ENCODE results near the gene KDELR3. TPM values are rescaled to one million over a fixed set of nuclear protein-coding genes. Genes with fewer than 3 reads are reported as not detected.

KDELR3 gene
- total and polyA plus RNA-seq, 10 of the 15 experiments (the other 5 are each of a cell fraction or from before 2014, with no cell fraction given) = 0.15 to 0.98 (median 0.25) TPM; not detected in 1

GRCh38 chr22:38426628-38427027 is 41.3 kb upstream of the KDELR3 start:
- CTCF ChIA-PET = no interaction called here
- in situ Hi-C loops (cut with MboI) = no loop called here

More at GRCh38 chr22:38426628-38427027, 41.3 kb upstream of the KDELR3 start:
- Histone ChIP-seq H3K9me3 (replicated peaks; ENCODE audit: control insufficient read depth, insufficient read depth, low read length) (no peaks in the 10 kb centered on the region), H4K20me1 (ENCODE audit: control insufficient read depth, insufficient read depth) (no peaks in the 10 kb centered on the region), H2AFZ (ENCODE audit: control insufficient read depth, low read depth, low read length) (no peak overlapping the region), H3K79me2 (ENCODE audit: control insufficient read depth, insufficient read depth, low read length) (no peaks in the 10 kb centered on the region), H3K9ac (ENCODE audit: control insufficient read depth, insufficient read depth, low read length) (no peak overlapping the region), H3K27ac (ENCODE audit: control insufficient read depth, insufficient read depth) (no peak overlapping the region), H3K4me1 (ENCODE audit: control insufficient read depth, insufficient read depth, low read length) (no peaks in the 10 kb centered on the region), H3K27me3 (replicated peaks in 1 of 2; ENCODE audit: control insufficient read depth in 2 of 2, insufficient read depth in 2 of 2, low read length in 1 of 2) (no peaks in the 10 kb centered on the region), H3K36me3 (ENCODE audit: control insufficient read depth in 2 of 2, insufficient read depth in 2 of 2, low read length in 1 of 2) (no peaks in the 10 kb centered on the region), H3K4me2 (ENCODE audit: control insufficient read depth, insufficient read depth) (no peak overlapping the region), H3K4me3 (no peak overlapping the region)
- ChIA-PET RAD21 (ENCODE audit: unreplicated experiment) (no interaction called here), SMC1A (ENCODE audit: uncharacterized antibody, unreplicated experiment) (no interaction called here), POLR2A (no interaction called here)
- ATAC-seq (no peak), DNase-seq (ENCODE audit: low read depth, low spot score) (no peak), FAIRE-seq (no peak)
- intact Hi-C loops (cut with micrococcal nuclease; ENCODE audit: unreplicated experiment) = no loop called here
- TF ChIP-seq SUZ12 (IDR thresholded peaks at IDR 0.05; ENCODE audit: unreplicated experiment) = no peak
- TF ChIP-seq USF1 (IDR thresholded peaks at IDR 0.05; ENCODE audit: borderline replicate concordance, extremely low read length, insufficient read depth, low read depth, low read length) = no peak
- TF ChIP-seq TCF12 (IDR thresholded peaks at IDR 0.05; ENCODE audit: low read depth, low read length) = no peak
- no peak for TF ChIP-seq NR2C2 (IDR thresholded peaks at IDR 0.05; ENCODE audit: borderline replicate concordance, control insufficient read depth, insufficient read length, low read depth)
- TF ChIP-seq LARP7 (IDR thresholded peaks at IDR 0.05) = no peak
- TF ChIP-seq SRF (IDR thresholded peaks at IDR 0.05; ENCODE audit: low read depth in 2 of 2, low read length in 2 of 2) = no peak
- TF ChIP-seq MLLT1 (IDR thresholded peaks at IDR 0.05) = no peak
- no peak for TF ChIP-seq ATF2 (IDR thresholded peaks at IDR 0.05; ENCODE audit: low read length)
- no peak for TF ChIP-seq CBX5 (IDR thresholded peaks at IDR 0.05; ENCODE audit: low read depth)
- no peak for TF ChIP-seq NFYA (IDR thresholded peaks at IDR 0.05; ENCODE audit: borderline replicate concordance, low read depth, low read length)
- TF ChIP-seq FOS (IDR thresholded peaks at IDR 0.05; ENCODE audit: borderline replicate concordance, extremely low read depth, insufficient read length) = no peak
- BruUV-seq (replicated peaks) = no TSS peak
- WGBS (ENCODE audit: insufficient coverage, insufficient replicate concordance, low lambda C conversion rate, missing lambda C conversion rate) = 67% methylated on average over 17 of the region's 17 CpGs
